Neural progenitor cell (in vitro differentiated cells): ENCODE results near the gene PRPSAP1. TPM values are rescaled to one million over a fixed set of nuclear protein-coding genes. Genes with fewer than 3 reads are reported as not detected.

Source experiments
- DNase-seq: peaks from one replicate; pipeline ENCODE4 v3.0.0-alpha.2; 2016; ENCODE audit warnings: low spot score
- H2AFZ ChIP-seq: fragments of 200-600 bp; sonication (generic); replicated peaks from 2 replicates; pipeline ENCODE4 v1.6.1; 2016; ENCODE audit warnings: antibody characterized with exemption
- H3F3A ChIP-seq: fragments of 200-600 bp; sonication (generic); 2 replicates; pipeline ENCODE4 v1.6.1; 2016; ENCODE audit warnings: antibody characterized with exemption, low read depth
- H3K27ac ChIP-seq: fragments of 200-600 bp; sonication (generic); 2 replicates; pipeline ENCODE4 v1.5.1; 2016; ENCODE audit warnings: mild to moderate bottlenecking
- H3K27me3 ChIP-seq: fragments of 200-600 bp; sonication (generic); 2 replicates; pipeline ENCODE4 v1.6.1; 2016; ENCODE audit warnings: mild to moderate bottlenecking, moderate library complexity
- H3K36me3 ChIP-seq: fragments of 200-600 bp; sonication (generic); 2 replicates; pipeline ENCODE4 v1.5.1; 2016
- H3K4me1 ChIP-seq: fragments of 200-600 bp; sonication (generic); 2 replicates; pipeline ENCODE4 v1.6.1; 2016; ENCODE audit warnings: mixed run types
- H3K4me2 ChIP-seq: fragments of 200-600 bp; sonication (generic); 2 replicates; pipeline ENCODE4 v1.6.1; 2016
- H3K4me3 ChIP-seq: fragments of 200-600 bp; sonication (generic); 2 replicates; pipeline ENCODE4 v1.5.1; 2016
- H3K79me2 ChIP-seq: fragments of 200-600 bp; sonication (generic); 2 replicates; pipeline ENCODE4 v1.6.1; 2016; ENCODE audit warnings: low read depth
- H3K9ac ChIP-seq: fragments of 200-600 bp; sonication (generic); 2 replicates; pipeline ENCODE4 v1.6.1; 2016
- H3K9me3 ChIP-seq: fragments of 200-600 bp; sonication (generic); 2 replicates; pipeline ENCODE4 v1.5.1; 2016; ENCODE audit warnings: low read depth
- H4K20me1 ChIP-seq: fragments of 200-600 bp; sonication (generic); 2 replicates; pipeline ENCODE4 v1.6.1; 2016; ENCODE audit warnings: low read depth
- H3K27ac Mint-ChIP-seq: 3 replicates; pipeline ENCODE4 v1.8.0; 2021; ENCODE audit warnings: mixed read lengths
- H3K27me3 Mint-ChIP-seq: 2 replicates; pipeline ENCODE4 v1.8.0; 2022; ENCODE audit warnings: low read depth, mild to moderate bottlenecking, inconsistent platforms, moderate library complexity, mixed read lengths; ENCODE audit not compliant: insufficient read depth
- H3K36me3 Mint-ChIP-seq: 3 replicates; pipeline ENCODE4 v1.8.0; 2021; ENCODE audit warnings: mixed read lengths
- H3K4me1 Mint-ChIP-seq: 3 replicates; pipeline ENCODE4 v1.8.0; 2021; ENCODE audit warnings: mixed read lengths
- H3K4me3 Mint-ChIP-seq: 3 replicates; pipeline ENCODE4 v1.8.0; 2021; ENCODE audit warnings: mild to moderate bottlenecking, moderate library complexity, mixed read lengths
- H3K9me3 Mint-ChIP-seq: 3 replicates; pipeline ENCODE4 v1.8.0; 2020; ENCODE audit warnings: mixed read lengths
- EZH2 ChIP-seq: fragments of 200-600 bp; sonication (generic); IDR thresholded peaks from 2 replicates; pipeline ENCODE4 v1.6.1; 2017; ENCODE audit warnings: antibody characterized with exemption, mild to moderate bottlenecking, moderate library complexity
- EZH2phosphoT487 ChIP-seq: fragments of 200-600 bp; sonication (generic); IDR thresholded peaks from 2 replicates; pipeline ENCODE4 v1.6.1; 2017; ENCODE audit warnings: antibody characterized with exemption
- total RNA-seq: library from RNA; depleted of rRNA; stranded (reverse); fragments of >200 nt; gene quantifications from 2 replicates; pipeline ENCODE4 v1.2.3, GENCODE V29; 2015; ENCODE audit warnings: low replicate concordance
- TF ChIP-seq, protein P1 (sequence below): fragments of 200-600 bp; sonication (generic); IDR thresholded peaks from 2 replicates; pipeline ENCODE4 v1.5.1; 2017; ENCODE audit warnings: antibody characterized with exemption, mild to moderate bottlenecking

Gene PRPSAP1
- total RNA-seq, 1 donor from 2014 or later, result 89.7 TPM

DNA sequence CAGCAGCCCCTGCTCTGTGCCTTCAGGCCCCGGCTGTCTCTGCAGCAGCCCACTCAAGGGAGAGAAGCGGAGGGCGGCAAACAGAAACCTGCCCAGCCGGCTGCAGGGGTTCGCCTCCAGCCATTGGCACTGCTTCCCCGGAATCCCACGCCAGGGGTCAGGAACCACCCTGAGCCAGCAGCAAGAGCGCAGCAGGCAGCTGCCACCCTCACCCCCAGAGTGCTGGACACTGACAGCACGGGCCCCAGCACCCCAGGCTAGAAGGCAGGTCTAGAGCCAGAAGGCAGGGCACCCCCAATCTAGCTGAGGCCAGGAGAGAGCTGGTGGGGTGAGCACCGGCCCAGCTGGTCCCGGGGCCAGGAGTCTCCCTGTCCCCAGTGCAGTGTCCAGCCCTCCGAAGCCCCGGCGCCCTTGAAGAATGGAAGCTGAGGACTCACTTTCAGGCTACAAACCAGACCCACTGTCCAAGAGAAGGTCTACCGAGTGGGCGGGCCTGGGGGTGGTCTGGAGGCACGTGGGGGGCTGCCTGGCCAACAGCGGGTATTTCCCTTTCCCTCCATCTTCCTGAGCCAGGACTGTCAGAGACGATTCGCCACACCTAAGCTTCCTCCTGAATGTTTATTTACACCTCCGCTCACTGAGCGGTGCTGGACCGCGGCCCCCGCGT, 80.1 kb downstream of the PRPSAP1 start:
- no peak overlapping the region for H3K27ac Mint-ChIP-seq

DNA sequence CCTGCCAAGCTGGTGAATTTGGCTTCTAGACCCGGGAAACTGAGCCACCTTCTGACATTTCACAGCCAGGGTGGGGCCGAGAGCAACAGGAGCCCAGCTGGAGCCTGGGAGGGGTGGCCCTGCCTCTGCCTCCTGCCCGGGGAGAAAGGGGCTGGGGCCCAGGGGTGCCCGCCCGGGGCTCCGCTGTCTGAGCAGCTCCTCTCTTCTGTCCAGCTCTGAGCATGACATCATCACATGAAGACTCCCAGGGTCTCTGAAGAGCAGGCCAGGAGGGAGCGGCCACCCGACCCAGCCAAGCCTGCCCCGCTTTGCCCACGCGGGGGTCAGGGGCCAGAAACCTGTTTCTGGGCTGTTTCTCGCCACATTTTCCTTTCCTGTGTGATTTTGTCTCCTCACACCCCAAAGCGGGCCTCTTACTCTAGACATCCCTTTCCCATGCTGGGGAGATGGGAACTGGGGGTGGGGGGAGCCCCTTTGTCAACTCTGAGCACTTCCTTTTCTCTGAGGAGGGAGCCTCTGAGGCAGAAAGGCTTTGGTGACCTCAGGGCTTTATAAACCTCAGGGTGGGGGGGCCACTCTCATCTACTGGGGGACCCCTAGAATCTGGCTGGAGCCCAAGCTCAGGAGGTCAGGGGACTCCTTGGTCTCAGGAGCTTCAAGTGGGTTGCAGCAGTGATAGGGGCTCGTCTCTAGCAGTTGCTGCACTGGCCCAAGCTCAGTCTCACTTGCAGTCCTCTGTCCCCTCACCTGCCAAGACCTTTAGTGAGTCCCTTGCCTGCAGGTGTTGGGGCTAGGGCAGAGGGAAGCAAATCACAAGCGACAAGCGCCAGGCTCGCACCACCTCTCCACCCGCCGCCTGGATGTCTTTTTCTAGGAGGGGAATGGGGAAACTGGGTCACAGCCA, 80.9 kb downstream of the PRPSAP1 start:
- Mint-ChIP-seq H3K27ac (peak overlapping the region; percentile 46), H3K4me3 (no peak overlapping the region), H3K9me3 (no peaks in the 10 kb centered on the region), H3K27me3 (peaks cover under 1% of the 10 kb centered on the region), H3K36me3 (peaks cover 4% of the 10 kb centered on the region), H3K4me1 (peaks cover 20% of the 10 kb centered on the region)
- no peak overlapping the region for H3K9ac ChIP-seq
- no peaks in the 10 kb centered on the region for H3K9me3 ChIP-seq
- no peak overlapping the region for H3K4me2 ChIP-seq
- peaks cover 27% of the 10 kb centered on the region for H4K20me1 ChIP-seq
- peaks cover 10% of the 10 kb centered on the region for H3F3A ChIP-seq
- H3K79me2 ChIP-seq, result peaks cover 19% of the 10 kb centered on the region
- H2AFZ ChIP-seq, result no peak overlapping the region
- no peak for DNase-seq
- H3K36me3 ChIP-seq, result no peaks in the 10 kb centered on the region
- no peaks in the 10 kb centered on the region for H3K27me3 ChIP-seq
- H3K4me3 ChIP-seq, result no peak overlapping the region
- peak overlapping the region; percentile 23 for H3K27ac ChIP-seq
- H3K4me1 ChIP-seq, result peaks cover 19% of the 10 kb centered on the region
- TF ChIP-seq EZH2, result no peak
- no peak for TF ChIP-seq EZH2phosphoT487
- TF ChIP-seq, protein P1, sequence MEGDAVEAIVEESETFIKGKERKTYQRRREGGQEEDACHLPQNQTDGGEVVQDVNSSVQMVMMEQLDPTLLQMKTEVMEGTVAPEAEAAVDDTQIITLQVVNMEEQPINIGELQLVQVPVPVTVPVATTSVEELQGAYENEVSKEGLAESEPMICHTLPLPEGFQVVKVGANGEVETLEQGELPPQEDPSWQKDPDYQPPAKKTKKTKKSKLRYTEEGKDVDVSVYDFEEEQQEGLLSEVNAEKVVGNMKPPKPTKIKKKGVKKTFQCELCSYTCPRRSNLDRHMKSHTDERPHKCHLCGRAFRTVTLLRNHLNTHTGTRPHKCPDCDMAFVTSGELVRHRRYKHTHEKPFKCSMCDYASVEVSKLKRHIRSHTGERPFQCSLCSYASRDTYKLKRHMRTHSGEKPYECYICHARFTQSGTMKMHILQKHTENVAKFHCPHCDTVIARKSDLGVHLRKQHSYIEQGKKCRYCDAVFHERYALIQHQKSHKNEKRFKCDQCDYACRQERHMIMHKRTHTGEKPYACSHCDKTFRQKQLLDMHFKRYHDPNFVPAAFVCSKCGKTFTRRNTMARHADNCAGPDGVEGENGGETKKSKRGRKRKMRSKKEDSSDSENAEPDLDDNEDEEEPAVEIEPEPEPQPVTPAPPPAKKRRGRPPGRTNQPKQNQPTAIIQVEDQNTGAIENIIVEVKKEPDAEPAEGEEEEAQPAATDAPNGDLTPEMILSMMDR, result no peak

More for the DNA sequence above, 80.1 kb downstream of the PRPSAP1 start:
- Mint-ChIP-seq H3K9me3 (no peaks in the 10 kb centered on the region), H3K27me3 (no peaks in the 10 kb centered on the region), H3K36me3 (no peaks in the 10 kb centered on the region), H3K4me1 (peaks cover 15% of the 10 kb centered on the region), H3K4me3 (no peak overlapping the region)
- Histone ChIP-seq H3K9me3 (no peaks in the 10 kb centered on the region), H3K79me2 (peaks cover 11% of the 10 kb centered on the region), H3K9ac (no peak overlapping the region), H3K4me3 (no peak overlapping the region), H3K36me3 (no peaks in the 10 kb centered on the region), H3K4me1 (peaks cover 12% of the 10 kb centered on the region), H3K27ac (no peak overlapping the region), H4K20me1 (peaks cover 27% of the 10 kb centered on the region), H2AFZ (no peak overlapping the region), H3K4me2 (no peak overlapping the region), H3K27me3 (no peaks in the 10 kb centered on the region), H3F3A (peaks cover 7% of the 10 kb centered on the region)
- no peak for TF ChIP-seq EZH2
- TF ChIP-seq EZH2phosphoT487, result no peak
- TF ChIP-seq, protein P1, result no peak
- no peak for DNase-seq

DNA sequence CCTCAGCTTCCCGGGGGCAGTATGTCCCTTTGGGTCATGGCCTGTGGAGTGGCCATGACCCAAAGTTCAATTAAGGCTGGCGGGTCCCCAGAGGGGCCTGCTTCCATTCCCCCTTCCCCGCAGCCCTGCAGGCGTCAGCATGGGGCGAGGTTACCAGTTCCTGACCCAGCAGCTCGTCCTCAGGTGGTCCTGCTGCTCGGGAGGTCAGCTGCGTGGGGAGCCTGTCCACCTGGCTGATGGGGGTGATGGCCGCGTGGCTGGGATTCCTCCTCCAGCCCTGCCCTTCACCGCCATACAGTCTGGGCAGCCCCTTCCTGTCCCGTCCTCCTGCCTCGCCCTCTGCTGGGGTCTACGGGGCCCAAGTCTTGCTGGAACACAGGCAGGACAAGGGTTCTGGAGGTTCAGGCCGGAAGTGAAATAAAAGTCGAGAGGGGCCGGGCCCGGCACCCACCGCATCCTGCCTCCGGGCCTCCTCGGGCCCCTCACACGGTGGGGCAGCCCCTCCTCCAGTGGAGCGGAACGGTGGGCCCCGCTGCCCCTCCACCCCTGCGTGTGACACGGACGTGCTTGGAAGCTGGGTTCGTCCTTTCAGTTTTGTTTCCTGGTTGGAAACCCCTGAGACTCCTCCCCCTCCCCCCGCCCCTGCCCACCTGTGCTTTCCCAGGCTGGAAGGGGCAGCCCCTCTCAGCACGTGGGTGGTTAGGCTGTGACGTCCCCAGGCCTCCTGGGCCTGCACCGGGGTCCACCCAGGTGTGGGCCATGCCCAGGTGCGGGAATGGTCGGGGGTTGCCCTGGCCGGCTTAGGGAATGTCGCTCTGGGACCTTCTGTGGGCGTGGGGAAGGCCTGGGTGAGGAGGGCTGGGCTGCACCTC, 81.8 kb downstream of the PRPSAP1 start:
- DNase-seq, result no peak
- peak overlapping the region; percentile 23 for H3K27ac ChIP-seq
- peaks cover 24% of the 10 kb centered on the region for H3K4me1 ChIP-seq
- H3K4me3 Mint-ChIP-seq, result no peak overlapping the region
- H3K79me2 ChIP-seq, result peaks cover 28% of the 10 kb centered on the region
- TF ChIP-seq EZH2 (no peak), EZH2phosphoT487 (no peak)
- TF ChIP-seq, protein P1, result no peak
- no peak overlapping the region for H3K4me3 ChIP-seq
- peaks cover 25% of the 10 kb centered on the region for H3K4me1 Mint-ChIP-seq
- peak overlapping the region; percentile 45 for H3K4me2 ChIP-seq
- no peak overlapping the region for H2AFZ ChIP-seq
- peaks cover 10% of the 10 kb centered on the region for H3F3A ChIP-seq
- H4K20me1 ChIP-seq, result peaks cover 27% of the 10 kb centered on the region
- peaks cover 2% of the 10 kb centered on the region for H3K27me3 Mint-ChIP-seq
- peaks cover 5% of the 10 kb centered on the region for H3K36me3 Mint-ChIP-seq
- no peak overlapping the region for H3K9ac ChIP-seq
- no peak overlapping the region for H3K27ac Mint-ChIP-seq
- no peaks in the 10 kb centered on the region for H3K9me3 ChIP-seq
- no peaks in the 10 kb centered on the region for H3K36me3 ChIP-seq
- no peaks in the 10 kb centered on the region for H3K9me3 Mint-ChIP-seq
- no peaks in the 10 kb centered on the region for H3K27me3 ChIP-seq
